Astrocyte of the cerebellum (primary cell): Measurements from ENCODE around the gene PDK2.

Source experiments
- DNase-seq: peaks from one replicate; pipeline ENCODE4 v3.0.0-alpha.2; 2011; ENCODE audit warnings: low read depth
- H3K4me3 ChIP-seq: 2 replicates; pipeline ENCODE4 v1.5.1; 2011; ENCODE audit warnings: mild to moderate bottlenecking, low read depth, low read length, moderate library complexity
- CTCF ChIP-seq: IDR thresholded peaks from 2 replicates; pipeline ENCODE4 v1.5.1; 2012; ENCODE audit warnings: low read length, low read depth, moderate library complexity, mild to moderate bottlenecking; ENCODE audit errors: missing control alignments
- in situ Hi-C: cut with HindIII; loops from 2 replicates; pipeline ENCODE4 v1.10.0; 2017; ENCODE audit warnings: low sequenced_read_pairs

Gene PDK2

GRCh38 chr17:50048988-50049387, 46.2 kb upstream of the PDK2 start:
- no peak overlapping the region for H3K4me3 ChIP-seq
- TF ChIP-seq CTCF, result no peak
- DNase-seq, result no peak
- in situ Hi-C loops, result no loop called here

- no peak overlapping the region for H3K4me3 ChIP-seq
- in situ Hi-C loops, result no loop called here
- no peak for TF ChIP-seq CTCF
- DNase-seq, result no peak
Measured at GRCh38 chr17:50049636-50050035, 45.5 kb upstream of the PDK2 start.

- H3K4me3 ChIP-seq, result no peak overlapping the region
- DNase-seq, result no peak
- no peak for TF ChIP-seq CTCF
- in situ Hi-C loops, result no loop called here
Measured at GRCh38 chr17:50050431-50051032, 44.6 kb upstream of the PDK2 start.

- no peak overlapping the region for H3K4me3 ChIP-seq
- TF ChIP-seq CTCF, result no peak
- in situ Hi-C loops, result no loop called here
- DNase-seq, result no peak
Measured at GRCh38 chr17:50051082-50051576, 44.0 kb upstream of the PDK2 start.

- no peak for DNase-seq
- in situ Hi-C loops, result no loop called here
- H3K4me3 ChIP-seq, result no peak overlapping the region
- TF ChIP-seq CTCF, result no peak
Measured at GRCh38 chr17:50051606-50052005, 43.5 kb upstream of the PDK2 start.

- TF ChIP-seq CTCF, result no peak
- in situ Hi-C loops, result no loop called here
- H3K4me3 ChIP-seq, result no peak overlapping the region
- no peak for DNase-seq
Measured at GRCh38 chr17:50052241-50052796, 42.8 kb upstream of the PDK2 start.
